ENCODE results near the gene NEU1.

The NEU1 gene

GRCh38 chr6:31892821-31893220 is 30.2 kb upstream of the NEU1 start:
- no peak for DNase-seq

GRCh38 chr6:31889331-31889972 is 26.8 kb upstream of the NEU1 start:
- DNase-seq: no peak

- no peak for DNase-seq
Measured at GRCh38 chr6:31888276-31889258, 25.9 kb upstream of the NEU1 start.

- DNase-seq: no peak
Measured at GRCh38 chr6:31887173-31888007, 24.8 kb upstream of the NEU1 start.

GRCh38 chr6:31886541-31886991 is 23.9 kb upstream of the NEU1 start:
- DNase-seq: no peak

DNA sequence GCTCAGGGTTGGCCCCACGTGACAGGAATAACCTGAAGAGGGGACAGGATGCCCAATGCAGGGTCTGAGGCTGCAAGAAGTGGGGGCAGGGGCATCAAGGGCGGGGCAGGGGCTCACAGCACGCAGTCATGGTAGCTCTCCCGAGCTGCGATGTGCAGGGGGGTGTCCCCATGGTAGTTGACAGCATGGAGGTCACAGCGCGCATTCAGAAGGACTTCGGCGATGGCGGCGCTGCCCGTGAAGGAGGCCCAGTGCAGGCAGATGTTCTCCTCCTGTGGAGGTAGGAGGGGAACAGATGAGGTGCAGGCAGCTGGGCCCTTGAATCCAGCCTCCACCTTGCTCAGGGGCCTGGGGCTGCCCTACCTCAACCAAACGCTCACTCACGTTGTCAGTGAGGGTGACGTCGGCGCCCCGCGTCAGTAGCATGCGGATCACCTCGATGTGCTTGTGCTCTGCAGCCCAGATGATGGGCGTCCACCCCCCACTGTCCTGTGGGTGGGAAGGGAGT is 22.0 kb upstream of the NEU1 start:
- no peak for DNase-seq

GRCh38 chr6:31883676-31884075 is 21.1 kb upstream of the NEU1 start:
- no peak for DNase-seq

GRCh38 chr6:31882344-31882743 is 19.7 kb upstream of the NEU1 start:
- no peak for DNase-seq

DNA sequence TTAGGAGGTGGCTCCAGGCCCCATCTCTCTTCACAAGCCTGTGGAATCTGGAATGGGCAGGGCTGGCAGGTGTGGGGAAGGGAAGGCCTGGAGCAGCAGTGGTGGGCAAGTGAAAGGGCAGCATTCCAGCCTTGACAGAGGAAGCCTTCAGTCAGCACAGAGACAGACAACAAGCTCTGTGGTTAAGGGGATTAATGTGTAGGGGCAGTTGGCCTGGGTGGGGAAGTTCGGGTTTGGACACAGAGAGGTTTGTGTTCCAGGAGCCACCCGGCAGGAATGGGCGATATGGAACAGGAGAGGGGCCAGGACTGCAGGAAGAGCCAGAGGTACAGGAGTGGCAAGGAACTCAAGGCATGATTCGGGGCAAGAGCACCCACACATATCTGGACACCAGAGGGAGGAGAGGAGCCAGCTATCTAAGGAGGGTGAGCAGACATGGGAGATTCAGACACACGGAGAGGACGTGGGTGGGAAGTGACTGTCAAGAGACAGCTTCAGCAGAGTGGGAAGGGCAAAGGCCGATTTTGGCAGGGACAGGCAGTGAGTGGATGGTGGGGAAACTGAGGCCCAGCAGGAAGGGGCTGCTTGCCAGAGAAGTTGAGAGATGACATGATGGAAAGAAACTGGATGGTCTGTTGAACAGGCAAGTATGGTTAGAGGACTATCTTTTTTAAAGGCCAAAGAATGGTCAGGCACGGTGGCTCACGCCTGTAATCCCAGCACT is 18.7 kb upstream of the NEU1 start:
- no peak for DNase-seq

DNA sequence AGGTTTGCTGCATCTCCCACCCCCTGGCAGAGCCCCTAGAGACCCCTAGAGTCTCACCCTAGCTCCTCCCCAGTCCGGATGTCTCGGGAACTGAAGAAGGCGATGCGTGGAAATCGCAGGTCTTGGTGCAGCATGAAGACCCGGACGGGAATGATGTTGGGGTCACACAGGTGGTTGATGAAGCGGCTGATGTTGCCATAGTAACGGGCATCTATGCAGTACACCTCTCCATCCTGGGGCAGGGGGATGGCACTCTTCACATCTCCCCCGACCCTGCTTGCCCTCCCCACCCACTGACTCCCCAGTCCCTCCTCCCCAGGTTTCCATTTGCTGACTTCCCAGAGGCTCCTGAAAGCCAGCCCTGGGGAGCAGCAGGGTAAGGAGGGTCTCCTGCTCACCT is 18.0 kb upstream of the NEU1 start:
- DNase-seq: no peak

- DNase-seq: no peak
Measured at GRCh38 chr6:31879901-31880300, 17.3 kb upstream of the NEU1 start.

GRCh38 chr6:31879143-31879542 is 16.5 kb upstream of the NEU1 start:
- DNase-seq: no peak

GRCh38 chr6:31878726-31879125 is 16.1 kb upstream of the NEU1 start, which contains the start of gene SLC44A4:
Gene SLC44A4 (minus strand): TSS chr6:31878997. CDS start chr6:31878980, 17 bp downstream.
- no peak for DNase-seq

DNA sequence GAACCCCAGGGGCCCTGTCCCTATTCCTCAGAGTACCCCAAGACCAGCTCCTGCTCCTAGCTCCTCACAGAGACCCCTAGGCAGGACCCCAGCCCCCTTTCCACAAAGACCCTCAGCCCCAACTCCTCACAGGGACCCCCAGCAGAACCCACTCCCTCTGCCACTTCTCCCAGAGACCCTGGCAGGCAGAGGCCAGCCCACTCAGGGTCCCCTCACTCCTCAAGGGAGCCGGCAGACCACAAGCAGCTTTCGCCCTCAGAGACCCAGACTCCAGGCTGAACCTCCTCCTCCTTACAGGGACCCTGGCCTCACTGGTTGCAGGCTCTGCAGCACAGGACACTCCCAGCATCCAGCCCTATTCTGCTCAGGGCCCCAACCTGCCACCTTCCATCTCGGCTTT is 15.6 kb upstream of the NEU1 start:
- no peak for DNase-seq

DNA sequence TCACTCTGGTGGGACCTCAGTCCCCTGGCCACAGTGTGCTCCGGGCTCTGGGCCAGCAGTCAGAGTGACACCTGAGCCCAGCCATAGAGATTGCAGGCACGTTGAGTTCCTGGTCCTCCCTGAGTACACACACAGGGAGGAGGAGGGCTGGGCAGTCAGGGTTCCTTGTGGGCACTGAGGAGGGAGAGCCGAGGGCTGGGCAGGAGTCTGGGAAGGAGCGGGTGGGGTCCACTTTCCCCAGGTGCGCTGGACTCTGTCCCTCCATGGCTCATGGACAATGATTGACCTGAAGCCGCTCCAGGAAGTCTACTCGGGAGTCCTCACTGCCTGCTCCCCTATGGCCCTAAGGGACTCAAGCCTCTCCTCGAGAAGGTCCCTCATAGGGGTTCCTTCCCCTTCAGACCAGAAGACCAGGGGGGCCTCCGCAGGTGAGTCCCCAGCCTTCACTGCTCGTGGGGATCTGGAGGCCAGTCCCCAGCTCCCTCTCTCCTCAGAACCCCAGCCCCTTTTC is 15.1 kb upstream of the NEU1 start:
- DNase-seq: no peak

DNA sequence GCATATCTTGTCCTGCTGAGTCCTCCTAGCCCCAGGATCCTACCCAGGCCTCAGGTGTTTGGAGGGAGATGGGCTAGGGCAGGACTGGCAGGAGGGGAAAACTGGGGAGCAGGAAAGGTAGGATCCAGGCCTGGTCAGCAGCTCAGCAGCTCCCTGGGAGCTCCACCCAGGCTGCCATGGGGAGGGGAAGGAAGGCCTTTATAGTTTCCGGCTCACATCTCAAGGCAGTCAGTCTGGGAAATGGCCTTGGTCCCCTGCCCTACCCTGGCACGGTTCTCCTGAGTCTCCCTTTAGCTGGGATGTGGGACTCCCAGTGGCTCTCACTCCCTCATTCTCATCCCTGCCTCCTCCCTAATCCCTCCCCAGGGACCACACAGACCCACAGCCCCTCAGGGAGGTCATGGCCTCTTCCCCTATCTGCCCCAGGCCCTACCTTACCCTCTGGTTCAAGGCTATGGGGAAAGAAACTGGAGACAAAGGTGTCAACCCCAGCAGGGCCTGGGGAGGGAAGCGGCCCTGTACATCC is 14.6 kb upstream of the NEU1 start:
- no peak for DNase-seq

GRCh38 chr6:31876357-31876756 is 13.7 kb upstream of the NEU1 start:
- DNase-seq: no peak

GRCh38 chr6:31875877-31876276 is 13.3 kb upstream of the NEU1 start:
- DNase-seq: no peak

DNA sequence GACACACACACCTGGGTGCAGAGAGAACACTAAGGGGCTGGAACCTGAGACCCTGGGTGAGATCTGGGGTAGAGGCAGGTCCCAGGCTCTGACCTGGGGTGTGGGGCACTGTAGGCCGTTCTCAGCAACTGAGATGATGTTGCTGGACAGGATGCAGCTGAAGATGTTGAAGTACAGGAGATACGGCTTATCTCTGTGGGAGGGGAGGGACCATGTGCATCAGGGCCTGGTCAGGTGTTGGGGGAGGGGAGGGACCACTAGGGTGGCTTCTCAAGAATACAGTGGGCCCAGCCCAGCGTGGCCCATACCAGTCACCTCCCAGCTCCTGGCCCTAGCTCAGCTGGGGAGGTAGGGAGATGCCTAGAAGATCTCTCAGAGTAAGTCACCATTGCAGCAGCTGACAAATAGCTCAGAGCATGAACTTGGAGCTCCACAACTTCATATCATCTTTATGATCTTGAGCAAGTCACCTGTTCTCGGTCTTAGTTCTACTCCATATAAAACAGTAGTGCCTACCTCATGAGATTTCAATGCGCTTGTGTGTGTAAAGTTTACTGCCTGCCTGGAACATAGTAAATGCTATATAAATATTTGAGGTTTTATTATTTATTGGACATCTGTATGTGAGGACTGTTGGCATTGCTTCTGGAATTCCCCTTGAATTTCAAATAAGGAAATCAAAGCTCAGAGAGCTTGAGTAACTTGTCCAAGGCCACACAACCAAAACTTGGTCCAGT is 12.4 kb upstream of the NEU1 start:
- DNase-seq: no peak

GRCh38 chr6:31874084-31874670 is 11.6 kb upstream of the NEU1 start:
- DNase-seq: no peak
